22Rv1 (cell line): ENCODE results near the gene SKP2.

Source experiments
- ZFX ChIP-seq: fragments of 450-650 bp; IDR thresholded peaks from 2 replicates; pipeline ENCODE4 v1.6.1; 2017; ENCODE audit warnings: antibody characterized with exemption, borderline replicate concordance
- TF ChIP-seq, protein P1 (sequence below): fragments of 450-650 bp; IDR thresholded peaks from 2 replicates; pipeline ENCODE4 v1.5.1; 2017; ENCODE audit warnings: mild to moderate bottlenecking

DNA sequence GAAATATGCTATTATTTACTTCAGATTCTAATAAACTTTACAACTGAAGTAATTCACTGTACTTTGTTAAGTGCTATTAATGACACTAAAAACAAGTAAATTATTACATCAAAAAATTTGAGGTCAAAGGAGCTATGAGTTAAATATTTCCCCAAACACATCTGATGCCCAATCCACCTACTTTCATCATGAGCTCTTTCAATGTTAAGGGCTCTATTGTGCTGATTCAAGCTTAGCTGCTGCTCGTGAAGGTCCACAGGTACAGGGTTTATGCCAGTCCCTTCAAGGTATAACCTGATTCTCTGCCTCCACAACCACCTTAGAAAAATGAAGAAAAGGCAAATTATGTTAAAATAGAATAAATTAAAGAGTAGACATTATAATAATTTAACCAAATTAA lies 65.7 kb downstream of the SKP2 start:
- TF ChIP-seq, protein P1, sequence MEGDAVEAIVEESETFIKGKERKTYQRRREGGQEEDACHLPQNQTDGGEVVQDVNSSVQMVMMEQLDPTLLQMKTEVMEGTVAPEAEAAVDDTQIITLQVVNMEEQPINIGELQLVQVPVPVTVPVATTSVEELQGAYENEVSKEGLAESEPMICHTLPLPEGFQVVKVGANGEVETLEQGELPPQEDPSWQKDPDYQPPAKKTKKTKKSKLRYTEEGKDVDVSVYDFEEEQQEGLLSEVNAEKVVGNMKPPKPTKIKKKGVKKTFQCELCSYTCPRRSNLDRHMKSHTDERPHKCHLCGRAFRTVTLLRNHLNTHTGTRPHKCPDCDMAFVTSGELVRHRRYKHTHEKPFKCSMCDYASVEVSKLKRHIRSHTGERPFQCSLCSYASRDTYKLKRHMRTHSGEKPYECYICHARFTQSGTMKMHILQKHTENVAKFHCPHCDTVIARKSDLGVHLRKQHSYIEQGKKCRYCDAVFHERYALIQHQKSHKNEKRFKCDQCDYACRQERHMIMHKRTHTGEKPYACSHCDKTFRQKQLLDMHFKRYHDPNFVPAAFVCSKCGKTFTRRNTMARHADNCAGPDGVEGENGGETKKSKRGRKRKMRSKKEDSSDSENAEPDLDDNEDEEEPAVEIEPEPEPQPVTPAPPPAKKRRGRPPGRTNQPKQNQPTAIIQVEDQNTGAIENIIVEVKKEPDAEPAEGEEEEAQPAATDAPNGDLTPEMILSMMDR, result no peak
- TF ChIP-seq ZFX, result no peak
